ENCODE results near the gene PRTG. TPM values are rescaled to one million over a fixed set of nuclear protein-coding genes. Genes with fewer than 3 reads are reported as not detected.

PRTG gene
- total and polyA plus RNA-seq, 9 of the 15 experiments (the other 6 are each of a cell fraction or from before 2014, with no cell fraction given), result under 0.01 to 0.14 (median 0.06) TPM; not detected in 1

DNA sequence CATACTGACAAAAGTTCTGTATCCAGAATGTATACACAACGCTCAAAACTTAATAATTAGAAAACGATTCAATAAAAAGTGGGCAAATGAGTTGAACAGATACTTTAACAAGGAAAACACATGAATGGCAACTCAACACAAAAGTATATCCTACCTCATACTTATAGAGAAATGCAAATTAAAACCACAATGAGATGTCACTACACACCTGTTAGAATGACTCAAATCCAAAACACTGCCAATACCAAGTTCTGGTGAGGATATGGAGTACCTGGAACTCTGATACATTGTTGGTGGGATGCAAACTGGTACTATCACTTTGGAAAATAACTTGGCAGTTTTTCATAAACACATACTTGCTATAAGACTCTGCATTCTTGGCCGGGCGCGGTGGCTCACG lies 42.1 kb downstream of the PRTG start:
- DNase-seq (ENCODE audit: extremely low read depth in 1 of 4, low spot score in 3 of 4) (no peak), ATAC-seq (no peak), FAIRE-seq (no peak)
- H3K4me2 ChIP-seq (ENCODE audit: insufficient read depth, low read length), result no peak overlapping the region
- TF ChIP-seq TBP (optimal IDR thresholded peaks at IDR 0.05; ENCODE audit: low read depth, low read length) (no peak), HSF4 (CRISPR knock-in tag; IDR thresholded peaks at IDR 0.05; ENCODE audit: borderline replicate concordance) (no peak), HMG20B (CRISPR knock-in tag; IDR thresholded peaks at IDR 0.05) (no peak), TRIM24 (IDR thresholded peaks at IDR 0.05) (no peak), DDX20 (tag; IDR thresholded peaks at IDR 0.05; ENCODE audit: low read depth) (no peak)
- TF ChIP-seq, protein P1, sequence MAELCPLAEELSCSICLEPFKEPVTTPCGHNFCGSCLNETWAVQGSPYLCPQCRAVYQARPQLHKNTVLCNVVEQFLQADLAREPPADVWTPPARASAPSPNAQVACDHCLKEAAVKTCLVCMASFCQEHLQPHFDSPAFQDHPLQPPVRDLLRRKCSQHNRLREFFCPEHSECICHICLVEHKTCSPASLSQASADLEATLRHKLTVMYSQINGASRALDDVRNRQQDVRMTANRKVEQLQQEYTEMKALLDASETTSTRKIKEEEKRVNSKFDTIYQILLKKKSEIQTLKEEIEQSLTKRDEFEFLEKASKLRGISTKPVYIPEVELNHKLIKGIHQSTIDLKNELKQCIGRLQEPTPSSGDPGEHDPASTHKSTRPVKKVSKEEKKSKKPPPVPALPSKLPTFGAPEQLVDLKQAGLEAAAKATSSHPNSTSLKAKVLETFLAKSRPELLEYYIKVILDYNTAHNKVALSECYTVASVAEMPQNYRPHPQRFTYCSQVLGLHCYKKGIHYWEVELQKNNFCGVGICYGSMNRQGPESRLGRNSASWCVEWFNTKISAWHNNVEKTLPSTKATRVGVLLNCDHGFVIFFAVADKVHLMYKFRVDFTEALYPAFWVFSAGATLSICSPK (IDR thresholded peaks at IDR 0.05; ENCODE audit: borderline replicate concordance), result no peak
- H3K27ac ChIP-seq (ENCODE audit: extremely low read depth, low read depth, low read length), result no peak overlapping the region
- H2AFZ ChIP-seq (ENCODE audit: low read depth, low read length), result no peak overlapping the region
- in situ Hi-C loops (cut with MboI), result no loop called here
- H3K4me1 ChIP-seq (replicated peaks in 1 of 2; ENCODE audit: control insufficient read depth in 2 of 2, insufficient read depth in 2 of 2, low read length in 2 of 2), result no peaks in the 10 kb centered on the region
- H3K9me3 ChIP-seq (replicated peaks; ENCODE audit: control insufficient read depth, insufficient read depth, low read depth, low read length), result no peaks in the 10 kb centered on the region
- H3K9ac ChIP-seq (ENCODE audit: insufficient read depth in 1 of 2, low read depth in 2 of 2, low read length in 2 of 2), result no peak overlapping the region
- no peak overlapping the region for H3K4me3 ChIP-seq
- no peaks in the 10 kb centered on the region for H4K20me1 ChIP-seq (replicated peaks; ENCODE audit: control insufficient read depth, insufficient read depth, low read length)
- no TSS peak for BruUV-seq (replicated peaks)
- peaks cover 0 to 4% of the 10 kb centered on the region in 2 experiments; a peak in 1 of 5 replicates for H3K27me3 ChIP-seq (ENCODE audit: control insufficient read depth in 2 of 2, insufficient read depth in 2 of 2, low read length in 2 of 2)
- no peaks in the 10 kb centered on the region for H3K36me3 ChIP-seq (ENCODE audit: control insufficient read depth, insufficient read depth, low read length)
- H3K9me1 ChIP-seq (ENCODE audit: control insufficient read depth, insufficient read depth, low read length), result no peaks in the 10 kb centered on the region
- WGBS (ENCODE audit: insufficient coverage, low coverage, missing lambda C conversion rate), result 0% methylated on average over 6 of the region's 6 CpGs
- POLR2A ChIA-PET, result no interaction called here
- CTCF ChIA-PET (ENCODE audit: low intra/inter-chr PET ratio), result no interaction called here
- no peaks in the 10 kb centered on the region for H3K79me2 ChIP-seq (ENCODE audit: control insufficient read depth, insufficient read depth, low read length)
- intact Hi-C loops (cut with micrococcal nuclease), result no loop called here

All from K562 (cell line).